ENCODE data around the gene HIVEP3. TPM values are rescaled to one million over a fixed set of nuclear protein-coding genes. Genes with fewer than 3 reads are reported as not detected.

The HIVEP3 gene
- total and polyA plus RNA-seq, 4 donors: 7.0 to 14.7 (median 8.8) TPM

DNA sequence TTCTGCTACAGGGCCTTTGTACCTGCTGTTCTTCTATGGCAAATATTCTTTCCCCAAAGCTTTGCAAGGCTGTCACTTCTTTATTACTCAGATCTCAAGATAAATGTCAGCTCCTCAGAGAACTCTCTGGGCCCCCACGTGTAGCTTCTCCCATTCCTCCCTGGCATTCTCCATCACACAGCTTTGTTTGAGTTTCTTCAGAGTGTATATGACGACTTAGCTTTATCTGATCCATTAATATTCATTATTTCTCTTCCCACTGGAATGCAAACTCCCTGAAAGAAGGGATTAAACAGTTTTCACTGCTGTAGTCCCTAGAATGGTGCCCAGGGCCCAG is 259.6 kb downstream of the HIVEP3 start:
- TF ChIP-seq, protein P1, sequence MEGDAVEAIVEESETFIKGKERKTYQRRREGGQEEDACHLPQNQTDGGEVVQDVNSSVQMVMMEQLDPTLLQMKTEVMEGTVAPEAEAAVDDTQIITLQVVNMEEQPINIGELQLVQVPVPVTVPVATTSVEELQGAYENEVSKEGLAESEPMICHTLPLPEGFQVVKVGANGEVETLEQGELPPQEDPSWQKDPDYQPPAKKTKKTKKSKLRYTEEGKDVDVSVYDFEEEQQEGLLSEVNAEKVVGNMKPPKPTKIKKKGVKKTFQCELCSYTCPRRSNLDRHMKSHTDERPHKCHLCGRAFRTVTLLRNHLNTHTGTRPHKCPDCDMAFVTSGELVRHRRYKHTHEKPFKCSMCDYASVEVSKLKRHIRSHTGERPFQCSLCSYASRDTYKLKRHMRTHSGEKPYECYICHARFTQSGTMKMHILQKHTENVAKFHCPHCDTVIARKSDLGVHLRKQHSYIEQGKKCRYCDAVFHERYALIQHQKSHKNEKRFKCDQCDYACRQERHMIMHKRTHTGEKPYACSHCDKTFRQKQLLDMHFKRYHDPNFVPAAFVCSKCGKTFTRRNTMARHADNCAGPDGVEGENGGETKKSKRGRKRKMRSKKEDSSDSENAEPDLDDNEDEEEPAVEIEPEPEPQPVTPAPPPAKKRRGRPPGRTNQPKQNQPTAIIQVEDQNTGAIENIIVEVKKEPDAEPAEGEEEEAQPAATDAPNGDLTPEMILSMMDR (IDR thresholded peaks at IDR 0.05; ENCODE audit: control extremely low read depth, extremely low read depth): no peak
- H3K4me3 ChIP-seq: no peak overlapping the region
- H3K4me1 ChIP-seq (ENCODE audit: control insufficient read depth in 5 of 5, insufficient read depth in 5 of 5, low read length in 5 of 5): peaks cover 0 to 12% (median 7%) of the 10 kb centered on the region in 5 donors
- H3K27me3 ChIP-seq (ENCODE audit: control insufficient read depth in 3 of 3, insufficient read depth in 3 of 3, low read length in 2 of 3): peaks cover 0 to 26% (median 8%) of the 10 kb centered on the region in 3 donors
- WGBS, 2 donors: 85 to 90% methylated on average over 2 of the region's 2 CpGs
- no peak overlapping the region for H3K27ac ChIP-seq (ENCODE audit: low read depth in 1 of 2, low read length in 1 of 2)
- no peaks in the 10 kb centered on the region for H3K9me3 ChIP-seq (ENCODE audit: control insufficient read depth in 4 of 4, insufficient read depth in 3 of 4, low read length in 3 of 4)
- no peak for ATAC-seq (ENCODE audit: insufficient read depth, low FRiP score)
- no peak for DNase-seq
- H3K9ac ChIP-seq (ENCODE audit: insufficient read depth in 1 of 2, low read length in 2 of 2): no peak overlapping the region
- H3K36me3 ChIP-seq (ENCODE audit: control insufficient read depth in 4 of 4, insufficient read depth in 4 of 4, low read length in 4 of 4): no peaks in the 10 kb centered on the region

DNA sequence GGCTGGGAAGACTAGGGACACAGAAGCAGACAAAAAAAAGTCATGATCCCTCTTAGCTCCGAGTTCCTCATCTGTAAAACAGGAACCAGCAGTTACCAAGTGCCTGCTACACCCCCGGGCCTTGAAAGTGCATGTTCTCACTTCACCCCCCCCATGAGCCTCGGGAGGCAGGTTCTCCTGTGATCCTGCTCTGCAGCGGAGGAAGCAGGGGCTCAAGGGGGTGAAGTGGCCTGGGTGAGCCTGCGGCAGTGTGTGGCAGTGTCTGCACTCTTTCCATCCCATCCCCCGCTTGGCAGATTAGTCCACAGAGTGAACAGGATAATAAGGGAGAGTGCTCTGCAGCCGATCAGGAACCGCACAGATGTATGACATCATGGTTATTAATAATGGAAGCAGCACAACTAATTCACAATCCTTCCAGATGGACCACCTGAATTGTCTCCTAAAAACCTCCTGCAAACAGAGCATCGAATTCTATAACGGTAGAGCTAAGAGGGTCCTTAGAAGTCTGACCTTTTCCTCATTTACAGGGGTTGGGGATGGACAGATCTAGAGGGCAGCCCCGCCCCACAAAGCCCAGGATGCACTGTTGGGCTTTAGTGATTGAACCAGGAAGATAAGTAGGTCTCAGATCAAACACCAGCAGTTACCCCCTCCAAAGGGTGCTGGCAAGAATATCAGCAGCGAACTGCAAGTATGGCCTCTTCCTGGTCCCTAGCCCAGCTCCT is 260.1 kb downstream of the HIVEP3 start:
- Histone ChIP-seq H3K36me3 (ENCODE audit: control insufficient read depth in 4 of 4, insufficient read depth in 4 of 4, low read length in 4 of 4) (no peaks in the 10 kb centered on the region), H3K27ac (ENCODE audit: low read depth in 1 of 2, low read length in 1 of 2) (no peak overlapping the region), H3K4me1 (ENCODE audit: control insufficient read depth in 5 of 5, insufficient read depth in 5 of 5, low read length in 5 of 5) (peaks cover 0 to 12% (median 5%) of the 10 kb centered on the region in 5 donors), H3K27me3 (ENCODE audit: control insufficient read depth in 3 of 3, insufficient read depth in 3 of 3, low read length in 2 of 3) (peaks cover 0 to 28% (median 8%) of the 10 kb centered on the region in 3 donors), H3K9me3 (ENCODE audit: control insufficient read depth in 4 of 4, insufficient read depth in 3 of 4, low read length in 3 of 4) (no peaks in the 10 kb centered on the region), H3K9ac (ENCODE audit: insufficient read depth in 1 of 2, low read length in 2 of 2) (no peak overlapping the region), H3K4me3 (no peak overlapping the region)
- DNase-seq: no peak
- ATAC-seq (ENCODE audit: insufficient read depth, low FRiP score): no peak
- TF ChIP-seq, protein P1 (IDR thresholded peaks at IDR 0.05; ENCODE audit: control extremely low read depth, extremely low read depth): no peak
- 61 to 78% methylated on average over 12 of the region's 12 CpGs for WGBS, 2 donors

DNA sequence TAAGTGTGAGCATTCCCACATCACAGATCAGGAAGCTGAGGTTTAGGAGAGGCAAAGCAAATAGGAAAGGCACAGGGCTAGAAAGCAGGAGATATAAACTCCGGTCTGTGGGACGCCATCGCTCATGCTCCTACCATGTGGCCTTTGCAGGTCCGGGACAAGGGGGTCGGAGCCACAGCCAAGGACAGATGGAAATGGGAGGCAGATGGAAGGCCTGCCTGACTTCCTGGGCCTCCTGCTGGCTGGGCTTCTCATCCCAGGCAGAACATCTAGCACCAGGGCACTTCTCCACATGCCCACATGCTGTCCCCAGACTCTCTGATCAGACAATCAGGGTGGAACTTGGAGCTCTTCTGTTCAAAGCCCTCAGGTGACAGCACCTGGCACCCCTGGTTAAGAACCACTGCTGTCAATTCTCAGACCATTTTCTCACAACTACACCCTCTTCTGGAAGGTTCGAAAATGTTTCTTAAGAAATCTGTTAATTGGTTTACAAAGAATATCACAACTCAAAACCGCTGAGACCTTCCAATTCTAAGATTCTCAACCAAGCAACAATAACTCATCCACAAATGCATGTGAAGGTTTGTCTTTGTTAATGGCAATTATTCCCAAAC is 260.9 kb downstream of the HIVEP3 start:
- no peak for ATAC-seq (ENCODE audit: insufficient read depth, low FRiP score)

More for the DNA sequence above, 260.9 kb downstream of the HIVEP3 start:
- H3K27me3 ChIP-seq (ENCODE audit: control insufficient read depth in 3 of 3, insufficient read depth in 3 of 3, low read length in 2 of 3): peaks cover 0 to 28% (median 8%) of the 10 kb centered on the region in 3 donors
- H3K9me3 ChIP-seq (ENCODE audit: control insufficient read depth in 4 of 4, insufficient read depth in 3 of 4, low read length in 3 of 4): no peaks in the 10 kb centered on the region
- H3K4me1 ChIP-seq (ENCODE audit: control insufficient read depth in 5 of 5, insufficient read depth in 5 of 5, low read length in 5 of 5): peaks cover 0 to 9% (median 3%) of the 10 kb centered on the region in 5 donors
- no peak for DNase-seq
- no peak overlapping the region for H3K4me3 ChIP-seq
- TF ChIP-seq, protein P1 (IDR thresholded peaks at IDR 0.05; ENCODE audit: control extremely low read depth, extremely low read depth): no peak
- 93 to 95% methylated on average over 7 of the region's 7 CpGs for WGBS, 2 donors
- H3K9ac ChIP-seq (ENCODE audit: insufficient read depth in 1 of 2, low read length in 2 of 2): no peak overlapping the region
- no peak overlapping the region for H3K27ac ChIP-seq (ENCODE audit: low read depth in 1 of 2, low read length in 1 of 2)
- no peaks in the 10 kb centered on the region for H3K36me3 ChIP-seq (ENCODE audit: control insufficient read depth in 4 of 4, insufficient read depth in 4 of 4, low read length in 4 of 4)
